Liver (tissue), 9 donors: ENCODE measurements around the gene RCSD1. TPM values are rescaled to one million over a fixed set of nuclear protein-coding genes. Genes with fewer than 3 reads are reported as not detected.

Experiments used
- DNase-seq: peaks from one replicate; pipeline ENCODE4 v3.0.0-alpha.2; 2017; ENCODE audit warnings: low spot score
- H3K27ac ChIP-seq, 2 donors: one replicate each; pipeline ENCODE4 v1.7.0; 2013; ENCODE audit warnings: inconsistent platforms in 2 of 2, low read length in 2 of 2, control low read depth in 1 of 2, low read depth in 1 of 2, mild to moderate bottlenecking in 1 of 2
- H3K27me3 ChIP-seq, 4 donors: one replicate each; pipeline versions ENCODE4 v1.6.1 to v1.7.0; 2013; ENCODE audit warnings: low read length in 3 of 4, inconsistent platforms in 1 of 4, mild to moderate bottlenecking in 1 of 4, moderate library complexity in 1 of 4; ENCODE audit not compliant: control insufficient read depth in 4 of 4, insufficient read depth in 4 of 4
- H3K36me3 ChIP-seq, 4 donors: one replicate each; pipeline versions ENCODE4 v1.6.1 to v1.7.0; 2013; ENCODE audit warnings: low read length in 3 of 4, mild to moderate bottlenecking in 3 of 4, low read depth in 1 of 4, moderate library complexity in 1 of 4; ENCODE audit not compliant: control insufficient read depth in 4 of 4, insufficient read depth in 3 of 4
- H3K4me1 ChIP-seq, 4 donors: one replicate each; pipeline versions ENCODE4 v1.6.1 to v1.7.0; 2013; ENCODE audit warnings: low read length in 3 of 4, mild to moderate bottlenecking in 3 of 4, moderate library complexity in 1 of 4; ENCODE audit not compliant: control insufficient read depth in 4 of 4, insufficient read depth in 4 of 4
- H3K4me3 ChIP-seq, 3 donors: one replicate each; pipeline versions ENCODE4 v1.6.1 to v1.7.0; 2013; ENCODE audit warnings: low read length in 3 of 3, control low read depth in 1 of 3, low read depth in 1 of 3, mild to moderate bottlenecking in 1 of 3
- H3K9ac ChIP-seq, 2 donors: one replicate each; pipeline ENCODE4 v1.7.0; 2013; ENCODE audit warnings: low read length in 2 of 2, mild to moderate bottlenecking in 2 of 2, moderate library complexity in 2 of 2, control low read depth in 1 of 2, low read depth in 1 of 2
- H3K9me3 ChIP-seq, 4 donors: one replicate each; pipeline versions ENCODE4 v1.6.1 to v1.7.0; 2013; ENCODE audit warnings: low read length in 3 of 4; ENCODE audit not compliant: control insufficient read depth in 4 of 4
- CTCF ChIP-seq: fragments of 150-350 bp; IDR thresholded peaks from 2 replicates; pipeline ENCODE4 v1.5.1; 2017; ENCODE audit warnings: improper control_type of control experiment, low read depth, low read length; ENCODE audit not compliant: missing input control
- EGR1 ChIP-seq, 2 donors: IDR thresholded peaks; 2 replicates each; pipeline ENCODE4 v1.6.1; 2016 to 2018; ENCODE audit warnings: antibody characterized with exemption in 2 of 2, low read depth in 2 of 2
- FOXA1 ChIP-seq: IDR thresholded peaks from 2 replicates; pipeline ENCODE4 v1.6.1; 2016; ENCODE audit warnings: antibody characterized with exemption
- FOXA2 ChIP-seq: IDR thresholded peaks from 2 replicates; pipeline ENCODE4 v1.6.1; 2016; ENCODE audit warnings: antibody characterized with exemption
- GABPA ChIP-seq, 2 donors: IDR thresholded peaks in 1 of 2; conservative IDR thresholded peaks in 1 of 2; 2 replicates each; pipeline ENCODE4 v1.6.1; 2016; ENCODE audit warnings: antibody characterized with exemption in 2 of 2, mild to moderate bottlenecking in 1 of 2, moderate library complexity in 1 of 2
- HNF4A ChIP-seq, 2 donors: conservative IDR thresholded peaks; 2 replicates each; pipeline ENCODE4 v1.6.1; 2016; ENCODE audit warnings: antibody characterized with exemption in 2 of 2, mild to moderate bottlenecking in 2 of 2
- HNF4G ChIP-seq: IDR thresholded peaks from 2 replicates; pipeline ENCODE4 v1.6.1; 2016; ENCODE audit warnings: antibody characterized with exemption
- JUND ChIP-seq, 2 donors: IDR thresholded peaks; 2 replicates each; pipeline ENCODE4 v1.6.1; 2016; ENCODE audit warnings: antibody characterized with exemption in 2 of 2
- MAX ChIP-seq: IDR thresholded peaks from 2 replicates; pipeline ENCODE4 v1.6.1; 2016; ENCODE audit warnings: antibody characterized with exemption
- NR2F2 ChIP-seq: IDR thresholded peaks from 2 replicates; pipeline ENCODE4 v1.6.1; 2016; ENCODE audit warnings: antibody characterized with exemption
- RXRA ChIP-seq, 2 donors: IDR thresholded peaks; 2 replicates each; pipeline ENCODE4 v1.6.1; 2017 to 2018; ENCODE audit warnings: antibody characterized with exemption in 2 of 2, mild to moderate bottlenecking in 1 of 2
- SP1 ChIP-seq: IDR thresholded peaks from 2 replicates; pipeline ENCODE4 v1.6.1; 2018; ENCODE audit warnings: antibody characterized with exemption, mild to moderate bottlenecking
- TAF1 ChIP-seq: conservative IDR thresholded peaks from 2 replicates; pipeline ENCODE4 v1.6.1; 2016; ENCODE audit warnings: antibody characterized with exemption, mild to moderate bottlenecking
- YY1 ChIP-seq: IDR thresholded peaks from 2 replicates; pipeline ENCODE4 v1.6.1; 2016; ENCODE audit warnings: antibody characterized with exemption, mild to moderate bottlenecking
- WGBS: extraction: QIAGEN DNeasy Blood & Tissue Kit; methylation state at CpG from one replicate; pipeline ENCODE4 v1.1.7; 2013; 5-methylcytosine and 5-hydroxymethylcytosine counted together
- polyA plus RNA-seq, 2 donors: library from polyadenylated mRNA; stranded (reverse) in 1 of 2; unstranded in 1 of 2; fragments of 200-250 nt in 1 of 2; fragments of >200 nt in 1 of 2; fragmentation: Nextera tagmentation in 1 of 2; extraction: Ambion mirVana in 1 of 2; gene quantifications; one replicate each; pipeline versions ENCODE4 v1.2.1 to v1.2.3, GENCODE V29; 2013 to 2015
- total RNA-seq, 2 donors: library from RNA; depleted of rRNA; stranded (reverse); fragments of >200 nt; gene quantifications; one replicate each; pipeline ENCODE4 v1.2.3, GENCODE V29; 2014
- TF ChIP-seq, protein P1 (sequence below): IDR thresholded peaks from 2 replicates; pipeline ENCODE4 v1.6.1; 2016; ENCODE audit warnings: antibody characterized with exemption
- donor health status: healthy.
- donor health status: healthy.
- donor health status: healthy.
- donor health status: healthy.
- donor health status: healthy.

The RCSD1 gene
- total and polyA plus RNA-seq, 4 donors: 3.1 to 15.0 (median 6.0) TPM

DNA sequence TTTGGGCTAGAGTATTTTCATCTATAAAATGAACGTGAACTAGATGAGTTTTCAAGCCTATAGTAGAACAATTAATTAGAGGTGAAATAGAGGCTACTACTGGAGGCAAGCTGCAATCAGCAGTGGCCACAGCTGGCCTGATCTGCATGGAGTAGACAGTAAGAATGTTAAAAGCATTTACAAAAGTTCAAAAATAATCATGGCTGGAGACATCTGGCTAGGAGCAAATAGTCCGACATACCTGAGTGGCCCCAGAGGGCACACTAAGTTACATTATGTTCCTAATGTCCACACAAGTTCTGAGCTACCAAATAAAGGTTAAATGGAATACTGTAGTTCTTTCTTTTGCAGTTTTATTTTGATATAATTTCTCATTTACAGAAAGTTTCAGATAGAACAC, 119.7 kb downstream of the RCSD1 start:
- Histone ChIP-seq H3K36me3 (no peaks in the 10 kb centered on the region), H3K27ac (no peak overlapping the region), H3K4me1 (peaks cover 2 to 10% (median 8%) of the 10 kb centered on the region in 4 donors), H3K9me3 (no peaks in the 10 kb centered on the region), H3K9ac (no peak overlapping the region), H3K4me3 (no peak overlapping the region), H3K27me3 (no peaks in the 10 kb centered on the region)
- DNase-seq: no peak
- WGBS: 81% methylated on average over 2 of the region's 2 CpGs
- TF ChIP-seq HNF4G: no peak
- TF ChIP-seq, protein P1, sequence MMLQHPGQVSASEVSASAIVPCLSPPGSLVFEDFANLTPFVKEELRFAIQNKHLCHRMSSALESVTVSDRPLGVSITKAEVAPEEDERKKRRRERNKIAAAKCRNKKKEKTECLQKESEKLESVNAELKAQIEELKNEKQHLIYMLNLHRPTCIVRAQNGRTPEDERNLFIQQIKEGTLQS: no peak
- TF ChIP-seq NR2F2: no peak
- TF ChIP-seq MAX: no peak
- no peak for TF ChIP-seq FOXA1
- TF ChIP-seq JUND (IDR thresholded peaks at IDR 0.05): no peak
- TF ChIP-seq CTCF: no peak

DNA sequence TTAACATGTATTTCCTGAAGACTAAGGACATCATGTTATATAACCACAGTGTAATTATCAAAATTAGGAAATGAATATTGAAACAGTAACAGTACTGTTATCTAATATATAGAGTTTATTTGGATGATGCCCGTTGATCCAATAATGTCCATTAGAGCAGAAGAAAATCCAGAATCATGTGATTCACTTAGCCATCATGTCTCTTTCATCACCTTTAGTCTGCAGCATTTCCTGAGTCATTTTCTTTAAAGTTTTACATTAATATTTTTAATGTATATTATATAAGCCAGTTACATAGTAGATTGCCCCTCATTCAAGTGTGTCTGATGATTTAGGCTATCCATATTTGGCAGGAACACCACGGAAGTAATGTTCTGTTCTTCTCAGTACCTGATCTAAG, 120.6 kb downstream of the RCSD1 start:
- WGBS: 94% methylated on average over 2 of the region's 2 CpGs
- TF ChIP-seq SP1: no peak
- Histone ChIP-seq H3K27me3 (no peaks in the 10 kb centered on the region), H3K9ac (no peak overlapping the region), H3K4me1 (peaks cover 2 to 10% (median 8%) of the 10 kb centered on the region in 4 donors), H3K4me3 (no peak overlapping the region), H3K27ac (no peak overlapping the region), H3K9me3 (no peaks in the 10 kb centered on the region), H3K36me3 (no peaks in the 10 kb centered on the region)
- DNase-seq: no peak

- 94% methylated on average over 1 of the region's 1 CpG for WGBS
- TF ChIP-seq, protein P1: no peak
Observed at GRCh38 chr1:167751676-167752075, 121.6 kb downstream of the RCSD1 start.

GRCh38 chr1:167752219-167752985, 122.4 kb downstream of the RCSD1 start:
- H3K4me1 ChIP-seq: peaks cover 2 to 10% (median 8%) of the 10 kb centered on the region in 4 donors
- H3K9ac ChIP-seq: no peak overlapping the region
- H3K27ac ChIP-seq: peak overlapping the region; percentile 71 to 77
- DNase-seq: no peak
- no peaks in the 10 kb centered on the region for H3K36me3 ChIP-seq
- no peaks in the 10 kb centered on the region for H3K9me3 ChIP-seq
- no peak overlapping the region for H3K4me3 ChIP-seq
- H3K27me3 ChIP-seq: no peaks in the 10 kb centered on the region
- TF ChIP-seq TAF1 (no peak), RXRA (IDR thresholded peaks at IDR 0.05) (peak; percentile 53 to 63), HNF4A (conservative IDR thresholded peaks at IDR 0.05) (peak; percentile 77 to 79), FOXA1 (no peak), MAX (no peak), GABPA (IDR thresholded peaks at IDR 0.05 in 1 of 2, conservative IDR thresholded peaks at IDR 0.05 in 1 of 2) (no peak), HNF4G (peak; percentile 39), YY1 (peak; percentile 73), EGR1 (IDR thresholded peaks at IDR 0.05; ENCODE audit: low read depth in 2 of 2) (peak in 1 of 2 donors; percentile 21), JUND (IDR thresholded peaks at IDR 0.05) (peak; percentile 72 to 81), NR2F2 (peak; percentile 14), FOXA2 (peak; percentile 71), CTCF (no peak)
- TF ChIP-seq, protein P1: no peak

More at GRCh38 chr1:167751676-167752075, 121.6 kb downstream of the RCSD1 start:
- Histone ChIP-seq H3K9me3 (no peaks in the 10 kb centered on the region), H3K4me3 (no peak overlapping the region), H3K9ac (no peak overlapping the region), H3K36me3 (no peaks in the 10 kb centered on the region), H3K27me3 (no peaks in the 10 kb centered on the region), H3K4me1 (peaks cover 2 to 10% (median 8%) of the 10 kb centered on the region in 4 donors), H3K27ac (peak overlapping the region; percentile 62 to 77)
- no peak for DNase-seq
